GM23338 (cell line): ENCODE results near the gene SMC5. TPM values are rescaled to one million over a fixed set of nuclear protein-coding genes. Genes with fewer than 3 reads are reported as not detected.

Source experiments
- ATAC-seq: fragments of 200-7000 bp; cut with Tn5 transposase; 3 replicates; pipeline ENCODE4 v1.9.1; 2020
- DNase-seq: peaks from one replicate; pipeline ENCODE4 v3.0.0-alpha.2; 2015; ENCODE audit warnings: low spot score
- H2AFZ ChIP-seq: fragments of 200-600 bp; sonication (generic); 2 replicates; pipeline ENCODE4 v1.8.0; 2016; ENCODE audit warnings: antibody characterized with exemption, mild to moderate bottlenecking, moderate library complexity
- H3F3A ChIP-seq: fragments of 200-600 bp; sonication (generic); replicated peaks from 2 replicates; pipeline ENCODE4 v1.8.0; 2017; ENCODE audit warnings: antibody characterized with exemption, mixed run types, low read depth
- H3K27ac ChIP-seq: fragments of 200-600 bp; sonication (generic); 2 replicates; pipeline ENCODE4 v1.6.1; 2016; ENCODE audit warnings: low read depth
- H3K27me3 ChIP-seq: fragments of 200-600 bp; sonication (generic); 2 replicates; pipeline ENCODE4 v1.8.0; 2016; ENCODE audit warnings: mild to moderate bottlenecking, mixed run types, moderate library complexity; ENCODE audit not compliant: insufficient read depth
- H3K36me3 ChIP-seq: fragments of 200-600 bp; sonication (generic); 2 replicates; pipeline ENCODE4 v1.8.0; 2016; ENCODE audit warnings: mild to moderate bottlenecking; ENCODE audit not compliant: insufficient read depth
- H3K4me1 ChIP-seq: fragments of 200-600 bp; sonication (generic); 2 replicates; pipeline ENCODE4 v1.8.0; 2016; ENCODE audit warnings: mild to moderate bottlenecking, moderate library complexity; ENCODE audit not compliant: insufficient read depth
- H3K4me2 ChIP-seq: fragments of 200-600 bp; sonication (generic); 2 replicates; pipeline ENCODE4 v1.7.1; 2017; ENCODE audit warnings: mixed run types
- H3K4me3 ChIP-seq: fragments of 200-600 bp; sonication (generic); 2 replicates; pipeline ENCODE4 v1.6.1; 2016; ENCODE audit warnings: mixed run types
- H3K79me2 ChIP-seq: fragments of 200-600 bp; sonication (generic); replicated peaks from 2 replicates; pipeline ENCODE4 v1.8.0; 2017; ENCODE audit warnings: mild to moderate bottlenecking; ENCODE audit not compliant: insufficient read depth
- H3K9me2 ChIP-seq: fragments of 200-600 bp; sonication (generic); 2 replicates; pipeline ENCODE4 v1.8.0; 2017; ENCODE audit not compliant: insufficient read depth
- H4K20me1 ChIP-seq: fragments of 200-600 bp; sonication (generic); replicated peaks from 2 replicates; pipeline ENCODE4 v1.8.0; 2017; ENCODE audit warnings: mild to moderate bottlenecking; ENCODE audit not compliant: insufficient read depth
- H3K27ac Mint-ChIP-seq: 2 replicates; pipeline ENCODE4 v1.8.0; 2020; ENCODE audit warnings: inconsistent platforms, mild to moderate bottlenecking, moderate library complexity, mixed read lengths
- H3K27me3 Mint-ChIP-seq: 3 replicates; pipeline ENCODE4 v1.8.0; 2022; ENCODE audit warnings: low read depth, mild to moderate bottlenecking, moderate library complexity, mixed read lengths, inconsistent platforms; ENCODE audit not compliant: insufficient read depth, poor library complexity
- H3K36me3 Mint-ChIP-seq: 3 replicates; pipeline ENCODE4 v1.8.0; 2021; ENCODE audit warnings: low read depth, mild to moderate bottlenecking, inconsistent platforms, moderate library complexity, mixed read lengths
- H3K4me1 Mint-ChIP-seq: 3 replicates; pipeline ENCODE4 v1.8.0; 2020; ENCODE audit warnings: mild to moderate bottlenecking, inconsistent platforms, mixed read lengths
- H3K4me3 Mint-ChIP-seq: 3 replicates; pipeline ENCODE4 v1.8.0; 2021; ENCODE audit warnings: moderate library complexity, mild to moderate bottlenecking, inconsistent platforms, mixed read lengths
- H3K9me3 Mint-ChIP-seq: 3 replicates; pipeline ENCODE4 v1.8.0; 2020; ENCODE audit warnings: moderate library complexity, mild to moderate bottlenecking, inconsistent platforms, mixed read lengths
- CREB1 ChIP-seq: fragments of 250-450 bp; sonication (Bioruptor Pico); IDR thresholded peaks from 2 replicates; pipeline ENCODE4 v1.5.0; 2020; ENCODE audit warnings: low read depth, mild to moderate bottlenecking, moderate library complexity
- EZH2 ChIP-seq: fragments of 200-600 bp; sonication (generic); IDR thresholded peaks from one replicate; pipeline ENCODE4 v1.8.0; 2017; ENCODE audit warnings: antibody characterized with exemption, mild to moderate bottlenecking, low read depth; ENCODE audit not compliant: unreplicated experiment
- EZH2phosphoT487 ChIP-seq: fragments of 200-600 bp; sonication (generic); IDR thresholded peaks from one replicate; pipeline ENCODE4 v1.8.1; 2018; ENCODE audit warnings: antibody characterized with exemption; ENCODE audit not compliant: unreplicated experiment
- JUNB ChIP-seq: IDR thresholded peaks from one replicate; pipeline ENCODE4 v1.6.1; 2016; ENCODE audit warnings: antibody characterized with exemption; ENCODE audit not compliant: unreplicated experiment
- NANOG ChIP-seq: IDR thresholded peaks from 2 replicates; pipeline ENCODE4 v1.6.1; 2016; ENCODE audit warnings: antibody characterized with exemption, borderline replicate concordance
- POLR2AphosphoS5 ChIP-seq: IDR thresholded peaks from 2 replicates; pipeline ENCODE4 v1.6.1; 2016; ENCODE audit warnings: antibody characterized with exemption, low read depth
- REST ChIP-seq: IDR thresholded peaks from one replicate; pipeline ENCODE4 v1.6.1; 2018; ENCODE audit warnings: antibody characterized with exemption; ENCODE audit not compliant: unreplicated experiment
- STAT1 ChIP-seq: IDR thresholded peaks from one replicate; pipeline ENCODE4 v1.6.1; 2016; ENCODE audit warnings: antibody characterized with exemption; ENCODE audit not compliant: unreplicated experiment
- ZNF114 ChIP-seq: fragments of 250-450 bp; sonication (Bioruptor Pico); IDR thresholded peaks from 2 replicates; pipeline ENCODE4 v1.5.0; 2020; ENCODE audit warnings: mild to moderate bottlenecking, moderate library complexity
- ZNF331 ChIP-seq: fragments of 250-450 bp; sonication (Bioruptor Pico); IDR thresholded peaks from 2 replicates; pipeline ENCODE4 v1.5.0; 2020; ENCODE audit warnings: low read depth, mild to moderate bottlenecking, moderate library complexity
- polyA plus RNA-seq: library from polyadenylated mRNA; unstranded; fragments of >200 nt; fragmentation: Nextera tagmentation; extraction: Ambion mirVana; gene quantifications from 2 replicates; pipeline ENCODE4 v1.2.1, GENCODE V29; 2016
- total RNA-seq: library from RNA; depleted of rRNA; stranded (reverse); fragments of >200 nt; shearing (Covaris generic); gene quantifications from 2 replicates; pipeline ENCODE4 v1.2.3, GENCODE V29; 2014
- TF ChIP-seq, protein P1 (sequence below): fragments of 250-450 bp; sonication (Bioruptor Pico); IDR thresholded peaks from 2 replicates; pipeline ENCODE4 v1.5.0; 2020; ENCODE audit warnings: mild to moderate bottlenecking, moderate library complexity
- TF ChIP-seq, protein P2 (sequence below): IDR thresholded peaks from 2 replicates; pipeline ENCODE4 v1.6.1; 2016; ENCODE audit warnings: antibody characterized with exemption
- TF ChIP-seq, protein P3 (sequence below), 2 experiments: fragments of 200-600 bp in 1 of 2; sonication (generic) in 1 of 2; conservative IDR thresholded peaks; 2 replicates each; pipeline versions ENCODE4 v1.5.1 to v1.6.1; 2016 to 2017; ENCODE audit warnings: antibody characterized with exemption in 2 of 2, low read depth in 2 of 2, mild to moderate bottlenecking in 2 of 2, moderate library complexity in 1 of 2

SMC5 gene
- total and polyA plus RNA-seq, 2 experiments from 2014 or later = 27.9 to 29.0 TPM

GRCh38 chr9:70392850-70393249, 134.1 kb downstream of the SMC5 start (continued):
- TF ChIP-seq, protein P1, sequence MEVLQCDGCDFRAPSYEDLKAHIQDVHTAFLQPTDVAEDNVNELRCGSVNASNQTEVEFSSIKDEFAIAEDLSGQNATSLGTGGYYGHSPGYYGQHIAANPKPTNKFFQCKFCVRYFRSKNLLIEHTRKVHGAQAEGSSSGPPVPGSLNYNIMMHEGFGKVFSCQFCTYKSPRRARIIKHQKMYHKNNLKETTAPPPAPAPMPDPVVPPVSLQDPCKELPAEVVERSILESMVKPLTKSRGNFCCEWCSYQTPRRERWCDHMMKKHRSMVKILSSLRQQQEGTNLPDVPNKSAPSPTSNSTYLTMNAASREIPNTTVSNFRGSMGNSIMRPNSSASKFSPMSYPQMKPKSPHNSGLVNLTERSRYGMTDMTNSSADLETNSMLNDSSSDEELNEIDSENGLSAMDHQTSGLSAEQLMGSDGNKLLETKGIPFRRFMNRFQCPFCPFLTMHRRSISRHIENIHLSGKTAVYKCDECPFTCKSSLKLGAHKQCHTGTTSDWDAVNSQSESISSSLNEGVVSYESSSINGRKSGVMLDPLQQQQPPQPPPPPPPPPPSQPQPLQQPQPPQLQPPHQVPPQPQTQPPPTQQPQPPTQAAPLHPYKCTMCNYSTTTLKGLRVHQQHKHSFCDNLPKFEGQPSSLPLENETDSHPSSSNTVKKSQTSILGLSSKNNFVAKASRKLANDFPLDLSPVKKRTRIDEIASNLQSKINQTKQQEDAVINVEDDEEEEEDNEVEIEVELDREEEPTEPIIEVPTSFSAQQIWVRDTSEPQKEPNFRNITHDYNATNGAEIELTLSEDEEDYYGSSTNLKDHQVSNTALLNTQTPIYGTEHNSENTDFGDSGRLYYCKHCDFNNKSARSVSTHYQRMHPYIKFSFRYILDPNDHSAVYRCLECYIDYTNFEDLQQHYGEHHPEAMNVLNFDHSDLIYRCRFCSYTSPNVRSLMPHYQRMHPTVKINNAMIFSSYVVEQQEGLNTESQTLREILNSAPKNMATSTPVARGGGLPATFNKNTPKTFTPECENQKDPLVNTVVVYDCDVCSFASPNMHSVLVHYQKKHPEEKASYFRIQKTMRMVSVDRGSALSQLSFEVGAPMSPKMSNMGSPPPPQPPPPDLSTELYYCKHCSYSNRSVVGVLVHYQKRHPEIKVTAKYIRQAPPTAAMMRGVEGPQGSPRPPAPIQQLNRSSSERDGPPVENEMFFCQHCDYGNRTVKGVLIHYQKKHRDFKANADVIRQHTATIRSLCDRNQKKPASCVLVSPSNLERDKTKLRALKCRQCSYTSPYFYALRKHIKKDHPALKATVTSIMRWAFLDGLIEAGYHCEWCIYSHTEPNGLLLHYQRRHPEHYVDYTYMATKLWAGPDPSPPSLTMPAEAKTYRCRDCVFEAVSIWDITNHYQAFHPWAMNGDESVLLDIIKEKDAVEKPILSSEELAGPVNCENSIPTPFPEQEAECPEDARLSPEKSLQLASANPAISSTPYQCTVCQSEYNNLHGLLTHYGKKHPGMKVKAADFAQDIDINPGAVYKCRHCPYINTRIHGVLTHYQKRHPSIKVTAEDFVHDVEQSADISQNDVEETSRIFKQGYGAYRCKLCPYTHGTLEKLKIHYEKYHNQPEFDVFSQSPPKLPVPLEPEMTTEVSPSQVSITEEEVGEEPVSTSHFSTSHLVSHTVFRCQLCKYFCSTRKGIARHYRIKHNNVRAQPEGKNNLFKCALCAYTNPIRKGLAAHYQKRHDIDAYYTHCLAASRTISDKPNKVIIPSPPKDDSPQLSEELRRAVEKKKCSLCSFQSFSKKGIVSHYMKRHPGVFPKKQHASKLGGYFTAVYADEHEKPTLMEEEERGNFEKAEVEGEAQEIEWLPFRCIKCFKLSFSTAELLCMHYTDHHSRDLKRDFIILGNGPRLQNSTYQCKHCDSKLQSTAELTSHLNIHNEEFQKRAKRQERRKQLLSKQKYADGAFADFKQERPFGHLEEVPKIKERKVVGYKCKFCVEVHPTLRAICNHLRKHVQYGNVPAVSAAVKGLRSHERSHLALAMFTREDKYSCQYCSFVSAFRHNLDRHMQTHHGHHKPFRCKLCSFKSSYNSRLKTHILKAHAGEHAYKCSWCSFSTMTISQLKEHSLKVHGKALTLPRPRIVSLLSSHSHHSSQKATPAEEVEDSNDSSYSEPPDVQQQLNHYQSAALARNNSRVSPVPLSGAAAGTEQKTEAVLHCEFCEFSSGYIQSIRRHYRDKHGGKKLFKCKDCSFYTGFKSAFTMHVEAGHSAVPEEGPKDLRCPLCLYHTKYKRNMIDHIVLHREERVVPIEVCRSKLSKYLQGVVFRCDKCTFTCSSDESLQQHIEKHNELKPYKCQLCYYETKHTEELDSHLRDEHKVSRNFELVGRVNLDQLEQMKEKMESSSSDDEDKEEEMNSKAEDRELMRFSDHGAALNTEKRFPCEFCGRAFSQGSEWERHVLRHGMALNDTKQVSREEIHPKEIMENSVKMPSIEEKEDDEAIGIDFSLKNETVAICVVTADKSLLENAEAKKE (CRISPR knock-in tag) = no peak

DNA sequence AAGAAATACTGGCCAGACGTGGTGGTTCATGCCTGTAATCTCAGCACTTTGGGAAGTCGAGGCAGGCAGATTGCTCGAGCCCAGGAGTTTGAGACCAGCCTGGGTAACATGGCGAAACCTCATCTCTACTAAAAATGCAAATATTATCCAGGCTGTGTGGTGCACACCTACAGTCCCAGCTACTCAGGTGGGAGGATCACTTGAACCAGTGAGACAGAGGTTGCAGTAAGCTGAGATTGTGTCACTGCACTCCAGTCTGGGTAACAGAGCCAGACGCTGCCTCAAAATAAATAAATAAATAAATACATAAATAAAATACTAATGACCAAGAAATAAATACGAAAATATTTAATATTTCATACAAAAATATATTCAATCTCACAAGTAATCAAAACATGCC, 136.9 kb downstream of the SMC5 start:
- Mint-ChIP-seq H3K9me3 (no peaks in the 10 kb centered on the region), H3K36me3 (no peaks in the 10 kb centered on the region), H3K27ac (no peak overlapping the region), H3K4me3 (no peak overlapping the region), H3K4me1 (no peaks in the 10 kb centered on the region), H3K27me3 (peaks cover 2% of the 10 kb centered on the region)
- H3K4me3 ChIP-seq = no peak overlapping the region
- H3K4me1 ChIP-seq = no peaks in the 10 kb centered on the region
- no peak overlapping the region for H3K27ac ChIP-seq
- H3F3A ChIP-seq = no peaks in the 10 kb centered on the region
- no peaks in the 10 kb centered on the region for H4K20me1 ChIP-seq
- H3K27me3 ChIP-seq = 0 out of 2 replicates have a peak, but pooled peaks cover 8% of the 10 kb centered on the region
- no peak overlapping the region for H2AFZ ChIP-seq
- no peaks in the 10 kb centered on the region for H3K36me3 ChIP-seq
- H3K9me2 ChIP-seq = no peaks in the 10 kb centered on the region
- H3K4me2 ChIP-seq = no peak overlapping the region
- H3K79me2 ChIP-seq = no peaks in the 10 kb centered on the region
- DNase-seq = no peak
- no peak for ATAC-seq
- TF ChIP-seq POLR2AphosphoS5 (no peak), EZH2 (no peak), EZH2phosphoT487 (no peak), CREB1 (CRISPR knock-in tag) (no peak), NANOG (no peak), ZNF114 (CRISPR knock-in tag) (no peak), JUNB (no peak), ZNF331 (CRISPR knock-in tag) (no peak), REST (no peak), STAT1 (no peak)
- TF ChIP-seq, protein P2, sequence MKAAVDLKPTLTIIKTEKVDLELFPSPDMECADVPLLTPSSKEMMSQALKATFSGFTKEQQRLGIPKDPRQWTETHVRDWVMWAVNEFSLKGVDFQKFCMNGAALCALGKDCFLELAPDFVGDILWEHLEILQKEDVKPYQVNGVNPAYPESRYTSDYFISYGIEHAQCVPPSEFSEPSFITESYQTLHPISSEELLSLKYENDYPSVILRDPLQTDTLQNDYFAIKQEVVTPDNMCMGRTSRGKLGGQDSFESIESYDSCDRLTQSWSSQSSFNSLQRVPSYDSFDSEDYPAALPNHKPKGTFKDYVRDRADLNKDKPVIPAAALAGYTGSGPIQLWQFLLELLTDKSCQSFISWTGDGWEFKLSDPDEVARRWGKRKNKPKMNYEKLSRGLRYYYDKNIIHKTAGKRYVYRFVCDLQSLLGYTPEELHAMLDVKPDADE = no peak
- TF ChIP-seq, protein P3, sequence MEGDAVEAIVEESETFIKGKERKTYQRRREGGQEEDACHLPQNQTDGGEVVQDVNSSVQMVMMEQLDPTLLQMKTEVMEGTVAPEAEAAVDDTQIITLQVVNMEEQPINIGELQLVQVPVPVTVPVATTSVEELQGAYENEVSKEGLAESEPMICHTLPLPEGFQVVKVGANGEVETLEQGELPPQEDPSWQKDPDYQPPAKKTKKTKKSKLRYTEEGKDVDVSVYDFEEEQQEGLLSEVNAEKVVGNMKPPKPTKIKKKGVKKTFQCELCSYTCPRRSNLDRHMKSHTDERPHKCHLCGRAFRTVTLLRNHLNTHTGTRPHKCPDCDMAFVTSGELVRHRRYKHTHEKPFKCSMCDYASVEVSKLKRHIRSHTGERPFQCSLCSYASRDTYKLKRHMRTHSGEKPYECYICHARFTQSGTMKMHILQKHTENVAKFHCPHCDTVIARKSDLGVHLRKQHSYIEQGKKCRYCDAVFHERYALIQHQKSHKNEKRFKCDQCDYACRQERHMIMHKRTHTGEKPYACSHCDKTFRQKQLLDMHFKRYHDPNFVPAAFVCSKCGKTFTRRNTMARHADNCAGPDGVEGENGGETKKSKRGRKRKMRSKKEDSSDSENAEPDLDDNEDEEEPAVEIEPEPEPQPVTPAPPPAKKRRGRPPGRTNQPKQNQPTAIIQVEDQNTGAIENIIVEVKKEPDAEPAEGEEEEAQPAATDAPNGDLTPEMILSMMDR (conservative IDR thresholded peaks at IDR 0.05; ENCODE audit: low read depth in 2 of 2) = no peak
